ENCODE measurements around the gene STK11IP.

Gene STK11IP

DNA sequence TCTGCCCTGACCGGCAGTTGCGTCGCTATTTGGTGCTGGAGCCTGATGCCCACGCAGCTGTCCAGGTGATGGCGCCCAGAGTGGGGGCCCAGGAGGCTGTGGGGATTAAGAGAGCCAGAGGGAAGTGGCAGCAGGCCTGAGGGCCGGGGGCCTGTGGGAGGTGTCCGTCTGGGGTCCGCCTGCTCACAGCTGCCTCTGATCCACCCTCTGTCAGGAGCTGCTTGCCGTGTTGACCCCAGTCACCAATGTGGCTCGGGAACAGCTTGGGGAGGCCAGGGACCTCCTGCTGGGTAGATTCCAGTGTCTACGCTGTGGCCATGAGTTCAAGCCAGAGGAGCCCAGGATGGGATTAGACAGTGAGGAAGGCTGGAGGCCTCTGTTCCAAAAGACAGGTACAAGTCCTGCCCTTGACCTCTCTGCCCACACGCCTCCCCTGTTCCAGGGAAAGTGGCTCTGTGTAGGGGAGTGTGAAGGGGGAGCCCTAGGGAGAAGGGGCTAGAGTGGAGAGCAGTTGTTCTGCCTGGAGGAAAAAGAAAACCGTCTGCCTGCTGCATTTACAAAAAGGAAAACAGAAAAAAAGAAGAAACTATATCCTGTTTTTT is 11.6 kb downstream of the STK11IP start:
- ChIA-PET CTCF (no interaction called here), POLR2A (no interaction called here)
- Histone ChIP-seq H3K4me3 (ENCODE audit: low read depth, low read length) (no peak overlapping the region), H3K9me3 (ENCODE audit: control insufficient read depth, insufficient read depth, low read depth, low read length) (no peaks in the 10 kb centered on the region), H3K27ac (ENCODE audit: extremely low read depth, low read depth, low read length) (no peak overlapping the region), H3K4me1 (ENCODE audit: control insufficient read depth, insufficient read depth, low read length) (no peaks in the 10 kb centered on the region), H3K36me3 (ENCODE audit: control insufficient read depth in 2 of 2, insufficient read depth in 1 of 2, low read length in 2 of 2) (peaks cover 4 to 68% of the 10 kb centered on the region in 2 experiments; a peak in 2 of 3 replicates)
- TF ChIP-seq SP2 (tag by site-specific recombination; IDR thresholded peaks at IDR 0.05), result no peak
- TF ChIP-seq ZNF529 (tag by site-specific recombination; IDR thresholded peaks at IDR 0.05; ENCODE audit: insufficient replicate concordance), result no peak
- TF ChIP-seq ZNF10 (tag by site-specific recombination; IDR thresholded peaks at IDR 0.05), result no peak
- TF ChIP-seq, protein P1, sequence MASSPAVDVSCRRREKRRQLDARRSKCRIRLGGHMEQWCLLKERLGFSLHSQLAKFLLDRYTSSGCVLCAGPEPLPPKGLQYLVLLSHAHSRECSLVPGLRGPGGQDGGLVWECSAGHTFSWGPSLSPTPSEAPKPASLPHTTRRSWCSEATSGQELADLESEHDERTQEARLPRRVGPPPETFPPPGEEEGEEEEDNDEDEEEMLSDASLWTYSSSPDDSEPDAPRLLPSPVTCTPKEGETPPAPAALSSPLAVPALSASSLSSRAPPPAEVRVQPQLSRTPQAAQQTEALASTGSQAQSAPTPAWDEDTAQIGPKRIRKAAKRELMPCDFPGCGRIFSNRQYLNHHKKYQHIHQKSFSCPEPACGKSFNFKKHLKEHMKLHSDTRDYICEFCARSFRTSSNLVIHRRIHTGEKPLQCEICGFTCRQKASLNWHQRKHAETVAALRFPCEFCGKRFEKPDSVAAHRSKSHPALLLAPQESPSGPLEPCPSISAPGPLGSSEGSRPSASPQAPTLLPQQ (tag by site-specific recombination; IDR thresholded peaks at IDR 0.05), result no peak
- TF ChIP-seq, protein P2, sequence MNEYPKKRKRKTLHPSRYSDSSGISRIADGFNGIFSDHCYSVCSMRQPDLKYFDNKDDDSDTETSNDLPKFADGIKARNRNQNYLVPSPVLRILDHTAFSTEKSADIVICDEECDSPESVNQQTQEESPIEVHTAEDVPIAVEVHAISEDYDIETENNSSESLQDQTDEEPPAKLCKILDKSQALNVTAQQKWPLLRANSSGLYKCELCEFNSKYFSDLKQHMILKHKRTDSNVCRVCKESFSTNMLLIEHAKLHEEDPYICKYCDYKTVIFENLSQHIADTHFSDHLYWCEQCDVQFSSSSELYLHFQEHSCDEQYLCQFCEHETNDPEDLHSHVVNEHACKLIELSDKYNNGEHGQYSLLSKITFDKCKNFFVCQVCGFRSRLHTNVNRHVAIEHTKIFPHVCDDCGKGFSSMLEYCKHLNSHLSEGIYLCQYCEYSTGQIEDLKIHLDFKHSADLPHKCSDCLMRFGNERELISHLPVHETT (tag by site-specific recombination; IDR thresholded peaks at IDR 0.05), result no peak

DNA sequence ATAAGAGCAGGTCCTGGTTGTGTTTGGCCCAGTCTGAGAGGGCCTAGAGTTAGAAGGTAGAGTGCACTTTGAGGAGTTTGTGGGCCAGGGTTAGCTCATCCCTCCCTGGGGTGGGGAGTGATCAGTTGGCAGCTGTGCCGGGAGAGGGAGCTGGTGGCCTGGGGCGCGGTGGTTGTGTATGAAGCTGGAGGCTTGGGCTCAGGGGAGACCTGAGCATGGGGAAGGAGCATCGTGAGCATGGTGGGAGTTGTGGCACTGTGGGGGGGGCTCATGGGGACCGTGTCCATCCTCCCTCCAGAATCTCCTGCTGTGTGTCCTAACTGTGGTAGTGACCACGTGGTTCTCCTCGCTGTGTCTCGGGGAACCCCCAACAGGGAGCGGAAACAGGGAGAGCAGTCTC is 13.6 kb downstream of the STK11IP start:
- Histone ChIP-seq H3K4me3 (ENCODE audit: low read depth, low read length) (no peak overlapping the region), H3K4me1 (ENCODE audit: control insufficient read depth, insufficient read depth, low read length) (no peaks in the 10 kb centered on the region), H3K27ac (ENCODE audit: extremely low read depth, low read depth, low read length) (no peak overlapping the region), H3K36me3 (ENCODE audit: control insufficient read depth in 2 of 2, insufficient read depth in 1 of 2, low read length in 2 of 2) (peaks cover 4 to 72% of the 10 kb centered on the region in 2 experiments; a peak in 2 of 3 replicates), H3K9me3 (ENCODE audit: control insufficient read depth, insufficient read depth, low read depth, low read length) (no peaks in the 10 kb centered on the region)
- POLR2A ChIA-PET, result interaction anchor here (0.6 kb wide), 1 partner anchor 16 kb away, joined by 3 read pairs; the partner anchor contains the start of gene SLC4A3
- TF ChIP-seq ZNF16 (tag by site-specific recombination; IDR thresholded peaks at IDR 0.05; ENCODE audit: low read depth), result no peak
- TF ChIP-seq HOXD13 (CRISPR knock-in tag; IDR thresholded peaks at IDR 0.05; ENCODE audit: borderline replicate concordance), result no peak
- no peak for TF ChIP-seq ZNF132 (tag by site-specific recombination; IDR thresholded peaks at IDR 0.05; ENCODE audit: borderline replicate concordance)
- TF ChIP-seq ZNF121 (tag by site-specific recombination; IDR thresholded peaks at IDR 0.05), result no peak
- no peak for TF ChIP-seq YY2 (tag by site-specific recombination; IDR thresholded peaks at IDR 0.05)
- no peak for TF ChIP-seq ZNF677 (tag by site-specific recombination; IDR thresholded peaks at IDR 0.05)
- no peak for TF ChIP-seq ZNF654 (tag by site-specific recombination; IDR thresholded peaks at IDR 0.05; ENCODE audit: low read depth)
- TF ChIP-seq ZNF701 (tag by site-specific recombination; IDR thresholded peaks at IDR 0.05), result no peak
- TF ChIP-seq ZNF23 (tag by site-specific recombination; IDR thresholded peaks at IDR 0.05; ENCODE audit: borderline replicate concordance), result no peak
- no peak for TF ChIP-seq ZNF768 (tag by site-specific recombination; IDR thresholded peaks at IDR 0.05)
- no peak for TF ChIP-seq ZNF148 (tag by site-specific recombination; IDR thresholded peaks at IDR 0.05; ENCODE audit: borderline replicate concordance)
- TF ChIP-seq SP7 (tag by site-specific recombination; IDR thresholded peaks at IDR 0.05), result no peak
- CTCF ChIA-PET, result no interaction called here

Measured in HEK293 (cell line).